ENCODE data around the gene RELA. TPM values are rescaled to one million over a fixed set of nuclear protein-coding genes. Genes with fewer than 3 reads are reported as not detected.

Gene RELA
- total RNA-seq, 1 experiment from 2014 or later, result 99.3 TPM

- DNase-seq (ENCODE audit: low spot score), result no peak
- Histone ChIP-seq H3K4me3 (ENCODE audit: low read depth, low read length, poor library complexity, severe bottlenecking) (no peak overlapping the region), H3K9me3 (ENCODE audit: low read depth, low read length, poor library complexity, severe bottlenecking) (no peaks in the 10 kb centered on the region), H3K4me1 (ENCODE audit: insufficient read depth, low read length, poor library complexity, severe bottlenecking) (no peaks in the 10 kb centered on the region), H3K27me3 (replicated peaks; ENCODE audit: insufficient read depth, low read depth, low read length, poor library complexity) (no peaks in the 10 kb centered on the region), H3K27ac (ENCODE audit: low read depth, low read length, poor library complexity, severe bottlenecking) (no peak overlapping the region), H3K36me3 (ENCODE audit: insufficient read depth, low read length, poor library complexity, severe bottlenecking) (peaks cover 59% of the 10 kb centered on the region)
- no TSS peak for BruUV-seq (replicated peaks)
- intact Hi-C loops (cut with micrococcal nuclease; ENCODE audit: unreplicated experiment), result loop anchor here (10.0 kb wide), 1 partner anchor 78 kb away; no protein-coding TSS in a partner anchor
- ChIA-PET CTCF (no interaction called here), POLR2A (ENCODE audit: low non-redundant PET) (no interaction called here)
- TF ChIP-seq CTCF (conservative IDR thresholded peaks at IDR 0.05; ENCODE audit: low read depth, low read length) (no peak), EZH2 (IDR thresholded peaks at IDR 0.05; ENCODE audit: borderline replicate concordance, low read depth, low read length, poor library complexity, severe bottlenecking) (no peak)
These were observed 35.5 kb downstream of the RELA start for GRCh38 chr11:65627202-65627601.

- no TSS peak for BruUV-seq (replicated peaks)
- intact Hi-C loops (cut with micrococcal nuclease; ENCODE audit: unreplicated experiment), result loop anchor here (10.0 kb wide), 1 partner anchor 79 kb away; no protein-coding TSS in a partner anchor
- CTCF ChIA-PET, result interaction anchor here (0.5 to 1.2 kb wide), 4 partner anchors 10 to 154 kb away, joined by 3 to 12 read pairs (median 3); partner anchors contain the start of genes KAT5 and PCNX3
- Histone ChIP-seq H3K9me3 (ENCODE audit: low read depth, low read length, poor library complexity, severe bottlenecking) (no peaks in the 10 kb centered on the region), H3K27me3 (replicated peaks; ENCODE audit: insufficient read depth, low read depth, low read length, poor library complexity) (no peaks in the 10 kb centered on the region), H3K27ac (ENCODE audit: low read depth, low read length, poor library complexity, severe bottlenecking) (no peak overlapping the region), H3K36me3 (ENCODE audit: insufficient read depth, low read length, poor library complexity, severe bottlenecking) (peaks cover 58% of the 10 kb centered on the region), H3K4me3 (ENCODE audit: low read depth, low read length, poor library complexity, severe bottlenecking) (no peak overlapping the region), H3K4me1 (ENCODE audit: insufficient read depth, low read length, poor library complexity, severe bottlenecking) (no peaks in the 10 kb centered on the region)
- POLR2A ChIA-PET (ENCODE audit: low non-redundant PET), result no interaction called here
- DNase-seq (ENCODE audit: low spot score), result no peak
- TF ChIP-seq CTCF (conservative IDR thresholded peaks at IDR 0.05; ENCODE audit: low read depth, low read length) (peak; percentile 70), EZH2 (IDR thresholded peaks at IDR 0.05; ENCODE audit: borderline replicate concordance, low read depth, low read length, poor library complexity, severe bottlenecking) (no peak)
These were observed 36.9 kb downstream of the RELA start for GRCh38 chr11:65625628-65626342.

- CTCF ChIA-PET, result interaction anchor here (0.5 to 1.2 kb wide), 4 partner anchors 10 to 209 kb away, joined by 3 to 12 read pairs (median 6); partner anchors contain the start of genes KAT5 and PCNX3
- no peak overlapping the region for H3K27ac ChIP-seq (ENCODE audit: low read depth, low read length, poor library complexity, severe bottlenecking)
- TF ChIP-seq CTCF (conservative IDR thresholded peaks at IDR 0.05; ENCODE audit: low read depth, low read length) (no peak), EZH2 (IDR thresholded peaks at IDR 0.05; ENCODE audit: borderline replicate concordance, low read depth, low read length, poor library complexity, severe bottlenecking) (no peak)
- H3K4me3 ChIP-seq (ENCODE audit: low read depth, low read length, poor library complexity, severe bottlenecking), result no peak overlapping the region
- H3K27me3 ChIP-seq (replicated peaks; ENCODE audit: insufficient read depth, low read depth, low read length, poor library complexity), result no peaks in the 10 kb centered on the region
- DNase-seq (ENCODE audit: low spot score), result no peak
- intact Hi-C loops (cut with micrococcal nuclease; ENCODE audit: unreplicated experiment), result loop anchor here (10.0 kb wide), 1 partner anchor 80 kb away; no protein-coding TSS in a partner anchor
- H3K36me3 ChIP-seq (ENCODE audit: insufficient read depth, low read length, poor library complexity, severe bottlenecking), result peaks cover 56% of the 10 kb centered on the region
- POLR2A ChIA-PET (ENCODE audit: low non-redundant PET), result no interaction called here
- BruUV-seq (replicated peaks), result no TSS peak
- H3K4me1 ChIP-seq (ENCODE audit: insufficient read depth, low read length, poor library complexity, severe bottlenecking), result no peaks in the 10 kb centered on the region
- H3K9me3 ChIP-seq (ENCODE audit: low read depth, low read length, poor library complexity, severe bottlenecking), result no peaks in the 10 kb centered on the region
These were observed 37.6 kb downstream of the RELA start for GRCh38 chr11:65624931-65625627.
